OCI-LY3 (cell line): ENCODE measurements around the gene HSD11B2.

ENCODE experiments used
- H2AFZ ChIP-seq: fragments of 200-600, 300-600 bp; shearing (Covaris generic); 2 replicates; pipeline ENCODE4 v1.6.0; 2014; ENCODE audit warnings: antibody characterized with exemption, low read depth, low read length
- H3K27ac ChIP-seq: fragments of 200-600, 300-600 bp; sonication (generic); 2 replicates; pipeline ENCODE4 v1.5.1; 2014; ENCODE audit warnings: mild to moderate bottlenecking, low read length, moderate library complexity, mixed read lengths
- H3K27me3 ChIP-seq: fragments of 200-600, 300-600 bp; sonication (generic); 2 replicates; pipeline ENCODE4 v1.6.1; 2014; ENCODE audit warnings: low read depth, low read length, mixed read lengths
- H3K36me3 ChIP-seq: fragments of 200-600, 300-600 bp; sonication (generic); replicated peaks from 2 replicates; pipeline ENCODE3; 2014; ENCODE audit warnings: low read depth, low read length, mixed read lengths
- H3K4me1 ChIP-seq: fragments of 300-600, 200-600 bp; sonication (generic); 2 replicates; pipeline ENCODE4 v1.6.1; 2014; ENCODE audit warnings: low read length, mixed read lengths
- H3K4me2 ChIP-seq: fragments of 200-600, 300-600 bp; sonication (generic); 2 replicates; pipeline ENCODE4 v1.6.1; 2014; ENCODE audit warnings: low read length, mixed read lengths
- H3K4me3 ChIP-seq: fragments of 300-600, 200-600 bp; sonication (generic); 2 replicates; pipeline ENCODE4 v1.5.1; 2014; ENCODE audit warnings: antibody characterized with exemption, mild to moderate bottlenecking, low read length, moderate library complexity
- H3K79me2 ChIP-seq: fragments of 300-600, 200-600 bp; shearing (Covaris generic); 2 replicates; pipeline ENCODE4 v1.6.1; 2014; ENCODE audit warnings: mild to moderate bottlenecking, low read length, mixed read lengths
- H3K9ac ChIP-seq: fragments of 300-600, 200-600 bp; shearing (Covaris generic); 2 replicates; pipeline ENCODE4 v1.6.0; 2014; ENCODE audit warnings: mild to moderate bottlenecking, low read length, moderate library complexity
- H3K9me3 ChIP-seq: fragments of 200-600, 300-600 bp; shearing (Covaris generic); 2 replicates; pipeline ENCODE4 v1.6.1; 2014; ENCODE audit warnings: low read length, mixed read lengths; ENCODE audit not compliant: insufficient read depth
- H4K20me1 ChIP-seq: fragments of 200-600, 300-600 bp; sonication (generic); 2 replicates; pipeline ENCODE4 v1.6.1; 2016; ENCODE audit warnings: low read length, mixed read lengths; ENCODE audit not compliant: insufficient read depth
- EZH2phosphoT487 ChIP-seq: fragments of 200-600 bp; shearing (Covaris generic); IDR thresholded peaks from 2 replicates; pipeline ENCODE4 v1.6.1; 2018; ENCODE audit warnings: antibody characterized with exemption, mixed run types, low read depth
- TF ChIP-seq, protein P1 (sequence below): fragments of 200-600, 300-600 bp; sonication (generic); IDR thresholded peaks from 2 replicates; pipeline ENCODE4 v1.5.1; 2014; ENCODE audit warnings: antibody characterized with exemption, low read length, low read depth

Gene HSD11B2

DNA sequence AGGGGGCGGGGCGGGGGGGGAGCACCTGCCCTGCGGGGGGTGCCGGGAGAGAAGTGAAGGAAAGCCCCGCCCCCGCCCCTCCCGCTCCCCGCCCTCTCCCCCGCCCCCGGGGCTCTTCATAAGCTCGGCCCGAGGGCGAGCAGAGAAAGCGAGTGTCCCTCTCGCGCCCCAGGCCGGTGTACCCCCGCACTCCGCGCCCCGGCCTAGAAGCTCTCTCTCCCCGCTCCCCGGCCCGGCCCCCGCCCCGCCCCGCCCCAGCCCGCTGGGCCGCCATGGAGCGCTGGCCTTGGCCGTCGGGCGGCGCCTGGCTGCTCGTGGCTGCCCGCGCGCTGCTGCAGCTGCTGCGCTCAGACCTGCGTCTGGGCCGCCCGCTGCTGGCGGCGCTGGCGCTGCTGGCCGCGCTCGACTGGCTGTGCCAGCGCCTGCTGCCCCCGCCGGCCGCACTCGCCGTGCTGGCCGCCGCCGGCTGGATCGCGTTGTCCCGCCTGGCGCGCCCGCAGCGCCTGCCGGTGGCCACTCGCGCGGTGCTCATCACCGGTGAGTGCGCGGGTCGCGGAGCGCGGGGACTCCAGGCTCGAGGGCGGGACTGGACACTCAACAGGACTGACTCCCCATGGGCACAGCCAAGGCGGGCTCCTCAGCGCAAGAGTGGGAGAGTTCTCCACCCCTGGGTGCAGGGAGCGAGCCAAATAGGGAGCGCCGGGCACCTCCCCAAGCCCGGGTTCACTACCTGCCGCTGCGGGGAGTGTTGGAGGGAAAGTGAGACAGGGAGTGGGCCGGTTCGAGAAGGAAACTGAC is at the start of gene HSD11B2:
Gene HSD11B2 (plus strand): TSS at position 145 of the 798 bp plus-strand sequence. CDS start 128 bp downstream, at position 273.
- H2AFZ ChIP-seq = peak within 1 kb of the TSS; percentile 57; the same call in 1 of the 2 replicates
- peak within 1 kb of the TSS; percentile 76 for H3K4me3 ChIP-seq
- H3K27ac ChIP-seq = no peak within 1 kb of the TSS
- H4K20me1 ChIP-seq = peaks cover 9% of the 10 kb centered on the region
- no peak for TF ChIP-seq EZH2phosphoT487
- TF ChIP-seq, protein P1, sequence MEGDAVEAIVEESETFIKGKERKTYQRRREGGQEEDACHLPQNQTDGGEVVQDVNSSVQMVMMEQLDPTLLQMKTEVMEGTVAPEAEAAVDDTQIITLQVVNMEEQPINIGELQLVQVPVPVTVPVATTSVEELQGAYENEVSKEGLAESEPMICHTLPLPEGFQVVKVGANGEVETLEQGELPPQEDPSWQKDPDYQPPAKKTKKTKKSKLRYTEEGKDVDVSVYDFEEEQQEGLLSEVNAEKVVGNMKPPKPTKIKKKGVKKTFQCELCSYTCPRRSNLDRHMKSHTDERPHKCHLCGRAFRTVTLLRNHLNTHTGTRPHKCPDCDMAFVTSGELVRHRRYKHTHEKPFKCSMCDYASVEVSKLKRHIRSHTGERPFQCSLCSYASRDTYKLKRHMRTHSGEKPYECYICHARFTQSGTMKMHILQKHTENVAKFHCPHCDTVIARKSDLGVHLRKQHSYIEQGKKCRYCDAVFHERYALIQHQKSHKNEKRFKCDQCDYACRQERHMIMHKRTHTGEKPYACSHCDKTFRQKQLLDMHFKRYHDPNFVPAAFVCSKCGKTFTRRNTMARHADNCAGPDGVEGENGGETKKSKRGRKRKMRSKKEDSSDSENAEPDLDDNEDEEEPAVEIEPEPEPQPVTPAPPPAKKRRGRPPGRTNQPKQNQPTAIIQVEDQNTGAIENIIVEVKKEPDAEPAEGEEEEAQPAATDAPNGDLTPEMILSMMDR = no peak
- peaks cover 19% of the 10 kb centered on the region for H3K4me1 ChIP-seq
- no peaks in the 10 kb centered on the region; the same call in 1 of the 2 replicates for H3K27me3 ChIP-seq
- H3K9me3 ChIP-seq = no peaks in the 10 kb centered on the region
- peak within 1 kb of the TSS; percentile 41 for H3K9ac ChIP-seq
- peak within 1 kb of the TSS; percentile 75 for H3K4me2 ChIP-seq
- H3K36me3 ChIP-seq = no peaks in the 10 kb centered on the region
- no peaks in the 10 kb centered on the region for H3K79me2 ChIP-seq

DNA sequence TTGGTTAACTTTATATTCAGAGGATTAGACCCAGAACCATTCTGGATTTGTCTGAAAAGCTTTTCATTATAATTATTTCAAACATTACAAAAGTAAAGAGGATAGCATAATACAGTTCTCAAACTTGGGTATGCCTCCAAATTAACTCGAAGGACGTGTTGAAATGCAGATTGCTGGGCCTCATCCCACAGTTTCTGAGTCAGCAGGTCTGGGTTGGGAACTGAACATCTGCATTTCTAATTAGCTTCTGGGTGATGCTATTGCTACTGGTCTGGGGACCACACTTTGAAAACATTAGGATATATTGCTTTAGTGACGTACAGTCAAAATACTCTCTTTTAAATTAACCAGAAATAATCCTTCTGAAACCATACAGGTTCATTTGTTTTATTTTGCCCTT is 47.6 kb upstream of the HSD11B2 start:
- H2AFZ ChIP-seq = no peak overlapping the region

DNA sequence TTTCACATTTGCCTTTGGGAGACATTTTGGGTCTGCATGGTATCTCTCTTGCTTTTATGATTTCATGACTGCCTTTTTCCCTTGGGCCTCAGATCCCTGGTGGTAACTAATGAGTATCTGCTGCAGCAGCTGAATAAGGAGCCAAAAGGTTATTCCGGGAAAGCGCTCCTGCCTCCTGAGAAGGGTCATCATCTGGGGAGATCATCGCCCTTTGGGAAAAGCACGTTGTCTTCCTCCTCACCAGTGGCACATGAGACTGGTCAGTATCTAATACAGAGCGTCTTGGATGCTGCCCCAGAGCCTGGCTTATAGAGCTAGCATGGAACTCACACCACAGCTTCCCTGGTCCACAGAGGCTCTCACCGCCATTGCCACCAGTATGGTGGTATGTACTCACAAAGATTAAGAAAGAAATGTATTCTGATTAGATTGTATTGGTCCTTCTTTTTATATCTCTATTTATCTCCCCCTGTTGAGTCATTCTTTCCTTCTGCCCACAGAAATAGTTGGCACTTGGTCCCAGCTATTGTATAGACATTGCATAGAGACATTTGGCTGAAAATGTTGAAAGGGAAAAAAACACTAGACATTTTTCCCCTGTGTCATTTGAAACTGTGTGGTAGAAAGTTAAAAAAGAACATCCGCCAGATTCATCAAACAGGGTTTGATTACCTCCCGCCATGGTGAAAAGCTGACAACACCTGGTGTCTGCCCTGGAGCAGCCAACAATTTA is 46.0 kb upstream of the HSD11B2 start:
- no peak overlapping the region for H3K4me2 ChIP-seq
- no peak overlapping the region for H3K4me3 ChIP-seq
- H3K9ac ChIP-seq = no peak overlapping the region
- TF ChIP-seq, protein P1 = no peak
- TF ChIP-seq EZH2phosphoT487 = no peak
- H3K9me3 ChIP-seq = no peaks in the 10 kb centered on the region
- H3K4me1 ChIP-seq = no peaks in the 10 kb centered on the region
- no peaks in the 10 kb centered on the region for H4K20me1 ChIP-seq
- H3K27ac ChIP-seq = no peak overlapping the region
- no peaks in the 10 kb centered on the region for H3K79me2 ChIP-seq
- H3K36me3 ChIP-seq = no peaks in the 10 kb centered on the region
- no peaks in the 10 kb centered on the region for H3K27me3 ChIP-seq
- no peak overlapping the region for H2AFZ ChIP-seq

More for the DNA sequence above, 47.6 kb upstream of the HSD11B2 start:
- Histone ChIP-seq H4K20me1 (no peaks in the 10 kb centered on the region), H3K4me2 (no peak overlapping the region), H3K79me2 (no peaks in the 10 kb centered on the region), H3K27me3 (no peaks in the 10 kb centered on the region), H3K9me3 (no peaks in the 10 kb centered on the region), H3K4me3 (no peak overlapping the region), H3K9ac (no peak overlapping the region), H3K36me3 (no peaks in the 10 kb centered on the region), H3K4me1 (no peaks in the 10 kb centered on the region), H3K27ac (no peak overlapping the region)
- TF ChIP-seq, protein P1 = no peak
- no peak for TF ChIP-seq EZH2phosphoT487

DNA sequence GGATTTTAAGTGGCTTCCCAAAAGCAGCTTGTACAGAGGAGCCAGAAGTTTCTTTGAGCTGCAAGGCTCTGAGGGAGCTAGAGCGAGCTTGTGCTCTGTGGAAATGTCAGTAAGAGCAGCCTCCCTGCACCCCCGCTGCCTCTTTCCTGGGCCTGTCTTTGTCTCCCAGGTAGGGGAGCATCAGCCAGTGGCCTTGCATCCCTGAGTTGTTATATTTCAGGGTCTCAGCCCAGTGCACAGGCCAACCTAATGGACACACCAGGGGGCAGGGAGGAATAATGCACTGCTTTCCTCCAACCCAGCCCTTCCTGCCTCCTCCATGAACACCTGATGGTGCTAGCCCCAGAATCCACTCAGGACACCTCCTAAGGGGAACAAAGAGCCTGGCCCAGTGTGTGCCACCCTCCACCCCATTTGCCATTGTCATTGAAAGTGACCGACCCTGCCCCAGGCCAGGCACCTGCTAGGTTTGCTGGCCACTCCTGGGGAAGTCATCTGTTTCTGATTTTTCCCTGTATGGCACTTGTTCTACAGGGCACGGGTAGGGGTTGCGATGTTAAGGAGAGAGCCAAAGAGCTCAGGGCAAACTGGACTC is 44.0 kb upstream of the HSD11B2 start:
- Histone ChIP-seq H4K20me1 (no peaks in the 10 kb centered on the region), H3K9me3 (no peaks in the 10 kb centered on the region), H2AFZ (no peak overlapping the region), H3K27me3 (no peaks in the 10 kb centered on the region), H3K36me3 (no peaks in the 10 kb centered on the region), H3K4me1 (no peaks in the 10 kb centered on the region), H3K4me2 (no peak overlapping the region), H3K9ac (no peak overlapping the region), H3K27ac (no peak overlapping the region), H3K4me3 (no peak overlapping the region), H3K79me2 (no peaks in the 10 kb centered on the region)
- TF ChIP-seq, protein P1 = no peak
- TF ChIP-seq EZH2phosphoT487 = no peak
